DOHH2 (cell line): Measurements from ENCODE around the gene KLHDC8A.

Experiments used
- CTCF ChIP-seq: fragments of 200-600 bp; sonication (generic); IDR thresholded peaks from one replicate; pipeline ENCODE4 v1.5.1; 2014; ENCODE audit warnings: antibody characterized with exemption, mild to moderate bottlenecking, low read depth, low read length; ENCODE audit not compliant: poor library complexity, severe bottlenecking
- EZH2phosphoT487 ChIP-seq: fragments of 200-600 bp; sonication (generic); IDR thresholded peaks from 2 replicates; pipeline ENCODE4 v1.6.1; 2017; ENCODE audit warnings: borderline replicate concordance, mild to moderate bottlenecking, antibody characterized with exemption, low read length, moderate library complexity, mixed read lengths

DNA sequence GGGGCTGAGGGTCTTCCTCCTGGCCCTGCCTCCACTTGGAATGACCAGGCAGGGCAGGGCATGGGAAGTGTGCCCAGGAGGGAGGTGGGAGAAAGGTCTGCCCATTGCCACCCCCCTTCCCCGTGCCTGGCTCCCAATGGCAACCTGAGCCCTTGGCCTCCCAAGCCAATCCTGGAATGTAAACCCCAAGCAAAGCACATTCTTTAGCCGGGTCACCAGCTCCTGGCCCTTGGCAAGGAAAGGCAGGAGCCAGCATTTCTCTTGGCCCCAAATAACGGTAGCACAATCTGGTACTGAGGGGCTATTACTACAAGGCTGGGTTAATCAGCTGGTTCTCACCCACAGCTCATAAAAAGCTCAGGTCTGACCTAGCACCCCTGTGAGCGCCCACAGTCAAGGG, 28.2 kb downstream of the KLHDC8A start:
- TF ChIP-seq CTCF: no peak
- no peak for TF ChIP-seq EZH2phosphoT487
